K562 (cell line): ENCODE data around the gene MOSPD3. TPM values are rescaled to one million over a fixed set of nuclear protein-coding genes. Genes with fewer than 3 reads are reported as not detected.

Experiments used
- ETV5 ChIP-seq: sonication (generic); formaldehyde crosslinking; IDR thresholded peaks from 2 replicates; pipeline ENCODE4 v1.4.0; 2020; ENCODE audit warnings: low read depth, mild to moderate bottlenecking, missing genetic modification reagents
- GTF2A2 ChIP-seq: IDR thresholded peaks from 2 replicates; pipeline ENCODE4 v1.6.1; 2016; ENCODE audit warnings: mild to moderate bottlenecking, missing genetic modification characterization, missing compliant biosample characterization
- HIVEP1 ChIP-seq: fragments of 250-450 bp; sonication (Bioruptor Pico); IDR thresholded peaks from 2 replicates; pipeline ENCODE4 v1.4.0; 2020; ENCODE audit warnings: mild to moderate bottlenecking
- HMG20B ChIP-seq: fragments of 250-450 bp; sonication (Bioruptor Pico); IDR thresholded peaks from 2 replicates; pipeline ENCODE4 v1.5.0; 2021; ENCODE audit warnings: mild to moderate bottlenecking
- HNRNPL ChIP-seq: fragments of 200-400 bp; formaldehyde crosslinking; IDR thresholded peaks from 2 replicates; pipeline ENCODE4 v1.6.1; 2017; ENCODE audit warnings: low read depth, mild to moderate bottlenecking, low read length
- NFIX ChIP-seq: fragments of 250-450 bp; sonication (Bioruptor Pico); IDR thresholded peaks from 2 replicates; pipeline ENCODE4 v1.4.0; 2020; ENCODE audit warnings: low read depth, mild to moderate bottlenecking, moderate library complexity
- NR1H2 ChIP-seq: sonication (generic); formaldehyde crosslinking; IDR thresholded peaks from 2 replicates; pipeline ENCODE4 v1.4.0; 2020; ENCODE audit warnings: mild to moderate bottlenecking, missing genetic modification reagents
- PTBP1 ChIP-seq: fragments of 200-400 bp; formaldehyde crosslinking; IDR thresholded peaks from 2 replicates; pipeline ENCODE4 v1.6.1; 2017; ENCODE audit warnings: low read depth, low read length
- RBM14 ChIP-seq: fragments of 200-400 bp; formaldehyde crosslinking; IDR thresholded peaks from 2 replicates; pipeline ENCODE4 v1.6.1; 2018; ENCODE audit warnings: low read depth, mild to moderate bottlenecking, low read length, moderate library complexity, borderline replicate concordance; ENCODE audit not compliant: insufficient read depth
- SAP30 ChIP-seq: fragments of 200-600 bp; sonication (generic); IDR thresholded peaks from 2 replicates; pipeline ENCODE4 v1.6.1; 2012; ENCODE audit warnings: borderline replicate concordance, low read depth, mild to moderate bottlenecking, moderate library complexity, low read length, control low read depth, inconsistent platforms; ENCODE audit not compliant: insufficient read depth, poor library complexity, severe bottlenecking
- SIN3A ChIP-seq, 2 experiments: fragments of 150-350 bp in 1 of 2; IDR thresholded peaks; 2 replicates each; pipeline ENCODE4 v1.6.1; 2011 to 2016; ENCODE audit warnings: borderline replicate concordance in 2 of 2, low read depth in 2 of 2, low read length in 2 of 2, mild to moderate bottlenecking in 2 of 2, moderate library complexity in 2 of 2; ENCODE audit not compliant: control insufficient read depth in 1 of 2
- SRSF9 ChIP-seq: fragments of 200-400 bp; formaldehyde crosslinking; IDR thresholded peaks from 2 replicates; pipeline ENCODE4 v1.6.1; 2017; ENCODE audit warnings: low read depth, low read length, borderline replicate concordance
- TCF7L2 ChIP-seq: fragments of 150-350 bp; IDR thresholded peaks from 2 replicates; pipeline ENCODE4 v1.6.1; 2016; ENCODE audit warnings: low read depth, mild to moderate bottlenecking, low read length, moderate library complexity
- TRIM28 ChIP-seq: fragments of 450-650 bp; IDR thresholded peaks from 2 replicates; pipeline ENCODE4 v1.6.1; 2017
- YBX1 ChIP-seq: fragments of 450-650 bp; IDR thresholded peaks from 2 replicates; pipeline ENCODE4 v1.7.1; 2016; ENCODE audit warnings: mild to moderate bottlenecking
- ZC3H4 ChIP-seq: sonication (generic); formaldehyde crosslinking; IDR thresholded peaks from 2 replicates; pipeline ENCODE4 v1.9.0; 2021; ENCODE audit warnings: missing genetic modification reagents, borderline replicate concordance
- ZNF121 ChIP-seq: sonication (generic); formaldehyde crosslinking; conservative IDR thresholded peaks from 2 replicates; pipeline ENCODE4 v1.8.0; 2022; ENCODE audit warnings: missing genetic modification reagents
- ZNF124 ChIP-seq: sonication (generic); formaldehyde crosslinking; IDR thresholded peaks from 2 replicates; pipeline ENCODE4 v1.8.1; 2022; ENCODE audit warnings: missing genetic modification reagents
- ZNF217 ChIP-seq: sonication (generic); formaldehyde crosslinking; IDR thresholded peaks from 2 replicates; pipeline ENCODE4 v1.8.0; 2022; ENCODE audit warnings: mild to moderate bottlenecking, missing genetic modification reagents
- ZNF24 ChIP-seq: fragments of 450-650 bp; IDR thresholded peaks from 2 replicates; pipeline ENCODE4 v1.6.1; 2016
- ZNF311 ChIP-seq: fragments of 250-450 bp; sonication (Bioruptor Pico); IDR thresholded peaks from 2 replicates; pipeline ENCODE4 v1.4.0; 2020; ENCODE audit warnings: mild to moderate bottlenecking, moderate library complexity
- ZNF699 ChIP-seq: fragments of 250-450 bp; sonication (Bioruptor Pico); IDR thresholded peaks from 2 replicates; pipeline ENCODE4 v1.8.0; 2021; ENCODE audit warnings: mild to moderate bottlenecking, moderate library complexity; ENCODE audit not compliant: insufficient replicate concordance
- ZNF75A ChIP-seq: fragments of 450-650 bp; formaldehyde crosslinking; IDR thresholded peaks from 2 replicates; pipeline ENCODE4 v1.4.0; 2020; ENCODE audit warnings: mild to moderate bottlenecking
- polyA plus RNA-seq, 8 experiments: library from polyadenylated mRNA; depleted of rRNA in 4 of 8; stranded (reverse) in 5 of 8; unstranded in 3 of 8; fragments of >200 nt; fragmentation: Nextera tagmentation in 2 of 8; fragmentation: Illumina TruSeq in 1 of 8; extraction: Ambion mirVana in 2 of 8; extraction: Trizol in 1 of 8; gene quantifications; 2 replicates each; pipeline versions ENCODE4 v1.2.1 to v1.2.3, GENCODE V29; 2011 to 2014; ENCODE audit warnings: inconsistent platforms in 1 of 8, missing spikeins in 1 of 8
- total RNA-seq, 7 experiments: library from RNA; depleted of rRNA in 6 of 7; stranded (reverse); fragments of >200 nt in 6 of 7; fragmentation: Illumina TruSeq in 2 of 7; extraction: Trizol in 2 of 7; gene quantifications; 2 replicates each; pipeline versions ENCODE4 v1.2.1 to v1.2.3, GENCODE V29; 2011 to 2021; ENCODE audit warnings: low replicate concordance in 1 of 7
- TF ChIP-seq, protein P1 (sequence below): sonication (generic); formaldehyde crosslinking; IDR thresholded peaks from 2 replicates; pipeline ENCODE4 v1.8.0; 2022; ENCODE audit warnings: missing genetic modification reagents, mild to moderate bottlenecking, moderate library complexity, borderline replicate concordance
- TF ChIP-seq, protein P2 (sequence below): sonication (generic); formaldehyde crosslinking; IDR thresholded peaks from 2 replicates; pipeline ENCODE4 v1.8.0; 2022; ENCODE audit warnings: mild to moderate bottlenecking, missing genetic modification reagents
- TF ChIP-seq, protein P3 (sequence below): fragments of 200-400 bp; formaldehyde crosslinking; IDR thresholded peaks from 2 replicates; pipeline ENCODE4 v1.6.1; 2017; ENCODE audit warnings: mild to moderate bottlenecking, low read depth, low read length, moderate library complexity

The MOSPD3 gene
- total and polyA plus RNA-seq, 9 of the 15 experiments (the other 6 are each of a cell fraction or from before 2014, with no cell fraction given) = 1.4 to 32.1 (median 7.3) TPM

DNA sequence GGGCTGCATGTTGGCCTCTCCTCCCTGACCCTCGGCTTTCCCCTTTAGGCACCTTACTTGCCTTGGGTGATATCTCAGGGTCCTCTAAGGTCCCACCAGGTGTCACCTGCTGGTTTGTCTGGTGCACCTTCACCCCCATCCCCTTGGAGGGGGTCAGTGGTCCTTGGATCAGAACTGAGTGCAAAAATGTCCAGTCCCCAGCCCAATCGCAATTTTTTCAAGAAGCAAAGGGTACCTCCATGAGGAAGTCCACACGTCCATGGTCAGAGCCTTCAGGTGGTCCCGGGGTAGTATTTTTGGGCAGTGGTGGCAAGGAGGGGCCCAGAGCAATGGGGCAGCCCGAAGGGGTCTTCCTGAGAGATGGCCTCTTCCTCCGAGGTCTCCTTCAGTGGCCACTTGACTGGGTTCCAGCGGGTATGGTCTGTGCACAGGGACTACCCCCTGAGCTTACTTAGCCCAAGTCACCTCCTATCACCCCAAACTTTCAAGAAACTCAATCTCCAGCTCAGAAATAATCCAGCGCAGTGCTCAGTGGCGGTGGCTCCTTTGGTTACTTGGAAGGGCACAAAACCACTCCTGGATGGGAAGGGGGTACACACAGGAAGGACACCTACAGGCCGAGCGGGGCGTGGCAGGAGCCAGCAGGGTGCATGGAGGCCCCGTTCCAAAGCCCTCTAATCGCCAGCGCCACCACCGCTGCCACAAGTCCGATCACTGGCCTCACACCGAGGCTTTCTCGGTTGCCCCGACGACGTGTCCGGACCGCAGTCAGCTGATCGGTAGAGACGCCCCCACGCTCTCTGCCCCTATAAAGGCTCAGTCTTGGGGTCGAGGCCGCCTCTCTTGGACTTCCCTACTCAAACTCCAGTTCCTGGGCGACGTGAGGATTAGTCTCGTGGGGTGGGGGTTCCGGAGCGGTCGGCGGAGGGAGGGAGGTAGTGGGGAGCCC, 43.2 kb upstream of the MOSPD3 start (continued):
- TF ChIP-seq ZNF217 (CRISPR knock-in tag) (no peak), HNRNPL (no peak), YBX1 (no peak), SRSF9 (no peak), ZNF699 (CRISPR knock-in tag) (no peak), ZNF24 (no peak), TCF7L2 (no peak), NR1H2 (CRISPR knock-in tag) (no peak), PTBP1 (no peak), ZNF124 (CRISPR knock-in tag) (no peak), HIVEP1 (CRISPR knock-in tag) (no peak), ETV5 (no peak), GTF2A2 (tag) (no peak), SIN3A (IDR thresholded peaks at IDR 0.05; ENCODE audit: borderline replicate concordance in 2 of 2, control insufficient read depth in 1 of 2, low read depth in 2 of 2, low read length in 2 of 2) (0 out of 4 replicates have a peak, but pooled peaks of 1 of the 2 experiments have one; percentile 29), ZNF121 (CRISPR knock-in tag) (no peak), ZNF311 (CRISPR knock-in tag) (no peak), TRIM28 (no peak), ZC3H4 (no peak), NFIX (CRISPR knock-in tag) (no peak), ZNF75A (CRISPR knock-in tag) (no peak), HMG20B (CRISPR knock-in tag) (no peak), RBM14 (no peak), SAP30 (no peak)
- TF ChIP-seq, protein P1, sequence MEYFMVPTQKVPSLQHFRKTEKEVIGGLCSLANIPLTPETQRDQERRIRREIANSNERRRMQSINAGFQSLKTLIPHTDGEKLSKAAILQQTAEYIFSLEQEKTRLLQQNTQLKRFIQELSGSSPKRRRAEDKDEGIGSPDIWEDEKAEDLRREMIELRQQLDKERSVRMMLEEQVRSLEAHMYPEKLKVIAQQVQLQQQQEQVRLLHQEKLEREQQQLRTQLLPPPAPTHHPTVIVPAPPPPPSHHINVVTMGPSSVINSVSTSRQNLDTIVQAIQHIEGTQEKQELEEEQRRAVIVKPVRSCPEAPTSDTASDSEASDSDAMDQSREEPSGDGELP (CRISPR knock-in tag) = peak; percentile 96
- TF ChIP-seq, protein P2, sequence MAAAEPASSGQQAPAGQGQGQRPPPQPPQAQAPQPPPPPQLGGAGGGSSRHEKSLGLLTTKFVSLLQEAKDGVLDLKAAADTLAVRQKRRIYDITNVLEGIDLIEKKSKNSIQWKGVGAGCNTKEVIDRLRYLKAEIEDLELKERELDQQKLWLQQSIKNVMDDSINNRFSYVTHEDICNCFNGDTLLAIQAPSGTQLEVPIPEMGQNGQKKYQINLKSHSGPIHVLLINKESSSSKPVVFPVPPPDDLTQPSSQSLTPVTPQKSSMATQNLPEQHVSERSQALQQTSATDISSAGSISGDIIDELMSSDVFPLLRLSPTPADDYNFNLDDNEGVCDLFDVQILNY = no peak
- TF ChIP-seq, protein P3, sequence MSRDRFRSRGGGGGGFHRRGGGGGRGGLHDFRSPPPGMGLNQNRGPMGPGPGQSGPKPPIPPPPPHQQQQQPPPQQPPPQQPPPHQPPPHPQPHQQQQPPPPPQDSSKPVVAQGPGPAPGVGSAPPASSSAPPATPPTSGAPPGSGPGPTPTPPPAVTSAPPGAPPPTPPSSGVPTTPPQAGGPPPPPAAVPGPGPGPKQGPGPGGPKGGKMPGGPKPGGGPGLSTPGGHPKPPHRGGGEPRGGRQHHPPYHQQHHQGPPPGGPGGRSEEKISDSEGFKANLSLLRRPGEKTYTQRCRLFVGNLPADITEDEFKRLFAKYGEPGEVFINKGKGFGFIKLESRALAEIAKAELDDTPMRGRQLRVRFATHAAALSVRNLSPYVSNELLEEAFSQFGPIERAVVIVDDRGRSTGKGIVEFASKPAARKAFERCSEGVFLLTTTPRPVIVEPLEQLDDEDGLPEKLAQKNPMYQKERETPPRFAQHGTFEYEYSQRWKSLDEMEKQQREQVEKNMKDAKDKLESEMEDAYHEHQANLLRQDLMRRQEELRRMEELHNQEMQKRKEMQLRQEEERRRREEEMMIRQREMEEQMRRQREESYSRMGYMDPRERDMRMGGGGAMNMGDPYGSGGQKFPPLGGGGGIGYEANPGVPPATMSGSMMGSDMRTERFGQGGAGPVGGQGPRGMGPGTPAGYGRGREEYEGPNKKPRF = no peak
